Activated CD8-positive, alpha-beta T cell treated with anti-CD3 and anti-CD28 coated beads, Interleukin-2, amount 10 ng/mL, durations not matched to agents 7 days and 5 days (primary cell): ENCODE results near the gene PXDN. TPM values are rescaled to one million over a fixed set of nuclear protein-coding genes. Genes with fewer than 3 reads are reported as not detected.
"Not testable (repeated sequence)": the region's sequence is repeated elsewhere in the genome, so short reads cannot be mapped to it uniquely, and the experiment has no call there.

Experiments used
- ATAC-seq: fragments of 150-1000 bp; cut with Tn5 transposase; one replicate; pipeline ENCODE4 v1.10.0; 2021; ENCODE audit warnings: moderate library complexity
- CTCF ChIA-PET: fragments of 350-600 bp; sonication (Branson Sonifier 250); formaldehyde crosslinking; loops from one replicate; lab custom pipeline; 2021; ENCODE audit warnings: antibody characterized with exemption; lab: Charles Lee
- POLR2A ChIA-PET: fragments of 350-600 bp; sonication (Branson Sonifier 250); formaldehyde crosslinking; loops from one replicate; lab custom pipeline; 2021; ENCODE audit warnings: antibody characterized with exemption; lab: Charles Lee
- DNase-seq: peaks from one replicate; pipeline ENCODE4 v3.0.0-alpha.2; 2020
- H3K27ac Mint-ChIP-seq: one replicate; pipeline ENCODE4 v1.8.0; 2021; ENCODE audit warnings: mild to moderate bottlenecking, mixed read lengths
- H3K27me3 Mint-ChIP-seq: one replicate; pipeline ENCODE4 v1.8.0; 2021; ENCODE audit warnings: low read depth, mixed read lengths
- H3K36me3 Mint-ChIP-seq: one replicate; pipeline ENCODE4 v1.8.0; 2021; ENCODE audit warnings: low read depth, mixed read lengths
- H3K4me1 Mint-ChIP-seq: one replicate; pipeline ENCODE4 v1.8.0; 2021; ENCODE audit warnings: low read depth, mixed read lengths
- H3K4me3 Mint-ChIP-seq: one replicate; pipeline ENCODE4 v1.8.0; 2021; ENCODE audit warnings: mild to moderate bottlenecking, mixed read lengths
- H3K9me3 Mint-ChIP-seq: one replicate; pipeline ENCODE4 v1.8.0; 2022; ENCODE audit warnings: mixed read lengths; ENCODE audit not compliant: insufficient read depth
- total RNA-seq, 2 experiments: library from RNA; stranded (reverse); gene quantifications; one replicate each; pipeline ENCODE4 v1.2.3, GENCODE V29; 2021

PXDN gene
- total RNA-seq, 2 experiments from 2014 or later: 0.26 to 0.92 TPM

DNA sequence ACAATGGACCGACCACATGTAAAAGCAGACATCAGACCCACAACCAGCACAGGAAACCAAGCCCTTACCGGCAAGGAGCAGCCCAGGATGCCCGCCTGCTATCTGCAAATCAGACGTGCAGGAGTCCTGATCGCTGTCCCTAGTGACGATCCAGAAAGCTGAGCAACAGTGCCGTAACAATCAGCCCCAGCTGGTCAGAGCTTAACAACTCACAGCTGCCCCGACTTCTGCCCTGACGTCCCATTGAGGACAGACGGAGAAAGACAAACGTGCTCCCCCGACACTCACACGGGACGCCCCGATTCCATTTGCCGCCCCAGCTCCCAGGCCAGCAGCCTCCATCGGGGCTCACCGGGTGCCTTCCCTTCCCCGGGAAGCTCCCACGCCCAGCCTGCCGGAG is 39.8 kb upstream of the PXDN start:
- ATAC-seq: no peak
- CTCF ChIA-PET: interaction anchor here (1.0 kb wide), 1 partner anchor 14 kb away, joined by 4 read pairs; no protein-coding TSS in a partner anchor

DNA sequence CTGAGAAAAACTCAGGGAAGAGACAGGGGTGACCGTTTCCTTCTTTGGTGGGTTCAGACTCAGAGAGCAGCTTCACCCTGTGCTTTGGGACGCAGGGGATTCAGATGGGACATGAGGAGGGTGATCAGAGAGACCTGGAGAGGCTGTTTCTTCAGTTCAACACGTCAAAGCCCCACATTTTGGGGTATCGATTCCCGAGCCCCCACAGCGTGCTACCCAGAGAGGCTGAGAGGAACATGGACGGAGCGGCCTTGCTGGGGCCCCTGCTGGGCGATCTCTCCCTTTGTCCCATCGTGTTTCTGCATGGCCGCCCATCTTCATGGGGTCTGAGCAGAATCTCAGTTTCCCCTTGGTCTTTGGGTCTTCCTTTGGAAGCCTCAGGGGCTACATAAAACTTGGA is 38.2 kb upstream of the PXDN start:
- no peak overlapping the region for H3K4me3 Mint-ChIP-seq
- peaks cover 3% of the 10 kb centered on the region for H3K27me3 Mint-ChIP-seq
- no peaks in the 10 kb centered on the region for H3K36me3 Mint-ChIP-seq
- CTCF ChIA-PET: no interaction called here
- H3K27ac Mint-ChIP-seq: no peak overlapping the region
- DNase-seq: no peak
- POLR2A ChIA-PET: no interaction called here
- H3K4me1 Mint-ChIP-seq: no peaks in the 10 kb centered on the region
- H3K9me3 Mint-ChIP-seq: no peaks in the 10 kb centered on the region
- no peak for ATAC-seq

More for the DNA sequence above, 39.8 kb upstream of the PXDN start:
- no peaks in the 10 kb centered on the region for H3K4me1 Mint-ChIP-seq
- H3K9me3 Mint-ChIP-seq: no peaks in the 10 kb centered on the region
- H3K27me3 Mint-ChIP-seq: peaks cover 3% of the 10 kb centered on the region
- H3K36me3 Mint-ChIP-seq: no peaks in the 10 kb centered on the region
- DNase-seq: no peak
- POLR2A ChIA-PET: no interaction called here
- no peak overlapping the region for H3K4me3 Mint-ChIP-seq
- H3K27ac Mint-ChIP-seq: no peak overlapping the region

DNA sequence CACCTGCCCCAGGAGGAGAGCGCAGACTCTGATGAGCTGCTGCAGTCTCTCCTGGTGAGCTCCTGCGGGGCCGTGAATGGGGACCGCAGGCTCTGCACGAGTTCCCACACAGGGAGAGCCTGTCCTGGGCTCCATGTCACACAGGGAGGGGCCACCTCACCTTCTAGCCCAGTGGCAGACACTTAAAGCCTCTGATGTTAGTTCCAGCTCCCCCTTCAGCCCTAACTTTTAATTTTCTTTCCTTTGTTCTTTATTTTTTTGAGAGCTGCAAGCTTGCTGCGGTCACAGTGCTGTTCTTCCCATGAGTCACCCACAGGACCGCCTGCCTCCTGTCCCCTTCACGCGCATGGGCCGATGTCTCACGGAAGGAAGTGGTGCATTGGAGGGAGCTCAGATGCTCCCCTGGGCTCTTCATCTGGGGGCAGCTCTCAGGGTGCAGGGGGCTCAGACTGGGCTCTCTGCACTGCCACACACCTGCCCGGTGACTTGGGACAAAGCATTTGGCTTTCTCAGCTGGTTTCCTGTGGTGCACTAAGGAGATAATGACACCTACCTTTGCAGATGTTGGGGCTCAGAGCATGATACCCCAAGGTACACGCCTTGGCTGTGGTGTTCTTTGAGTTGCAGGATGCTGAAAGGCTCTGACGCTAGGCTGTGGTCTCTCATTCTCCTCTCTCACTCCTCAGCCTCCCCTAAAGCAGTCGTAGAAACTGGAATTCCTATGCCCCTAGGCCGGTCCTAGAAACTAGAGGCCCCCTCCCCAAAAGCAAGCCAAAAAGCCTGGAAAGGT is 37.2 kb upstream of the PXDN start:
- Mint-ChIP-seq H3K9me3 (no peaks in the 10 kb centered on the region), H3K27me3 (peaks cover 3% of the 10 kb centered on the region), H3K4me1 (no peaks in the 10 kb centered on the region), H3K4me3 (no peak overlapping the region), H3K27ac (peak overlapping the region; percentile 66), H3K36me3 (no peaks in the 10 kb centered on the region)
- CTCF ChIA-PET: interaction anchor here (0.9 kb wide), 1 partner anchor 12 kb away, joined by 3 read pairs; no protein-coding TSS in a partner anchor
- peak; percentile 71 for ATAC-seq
- peak; percentile 36 for DNase-seq
- POLR2A ChIA-PET: no interaction called here

- Mint-ChIP-seq H3K4me3 (no peak overlapping the region), H3K36me3 (no peaks in the 10 kb centered on the region), H3K27me3 (peaks cover 3% of the 10 kb centered on the region), H3K9me3 (no peaks in the 10 kb centered on the region), H3K4me1 (no peaks in the 10 kb centered on the region), H3K27ac (no peak overlapping the region)
- ChIA-PET POLR2A (no interaction called here), CTCF (no interaction called here)
- DNase-seq (no peak), ATAC-seq (no peak)
These were observed 36.4 kb upstream of the PXDN start for GRCh38 chr2:1780693-1781092.

- ATAC-seq: not testable (repeated sequence)
These were observed 35.7 kb upstream of the PXDN start for GRCh38 chr2:1780054-1780453.

DNA sequence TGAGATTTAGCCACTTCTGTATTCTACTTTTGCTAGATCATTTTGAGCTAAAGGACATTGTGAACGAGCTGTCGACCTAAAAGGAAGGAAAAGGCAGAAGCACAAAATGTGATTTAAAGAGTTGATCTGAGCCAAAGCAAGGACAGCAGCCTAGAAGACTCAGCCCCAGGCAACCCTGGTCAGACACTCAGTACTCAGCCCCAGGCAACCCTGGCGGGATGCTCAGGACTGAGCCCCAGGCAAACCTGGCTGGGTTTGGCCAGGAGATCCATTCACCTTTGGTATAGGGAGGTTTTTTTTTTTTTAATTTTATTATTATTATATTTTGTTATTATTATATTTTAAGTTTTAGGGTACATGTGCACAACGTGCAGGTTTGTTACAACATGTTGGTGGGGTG is 34.3 kb upstream of the PXDN start:
- Mint-ChIP-seq H3K4me3 (no peak overlapping the region), H3K36me3 (no peaks in the 10 kb centered on the region), H3K27me3 (no peaks in the 10 kb centered on the region), H3K27ac (no peak overlapping the region), H3K4me1 (no peaks in the 10 kb centered on the region), H3K9me3 (no peaks in the 10 kb centered on the region)
- DNase-seq: no peak
- CTCF ChIA-PET: interaction anchor here (1.1 kb wide), 1 partner anchor 9 kb away, joined by 3 read pairs; no protein-coding TSS in a partner anchor
- POLR2A ChIA-PET: interaction anchor here (0.6 kb wide), 1 partner anchor 1078 kb away, joined by 3 read pairs; no protein-coding TSS in a partner anchor
- no peak for ATAC-seq

More at GRCh38 chr2:1780054-1780453, 35.7 kb upstream of the PXDN start:
- H3K4me1 Mint-ChIP-seq, H3K36me3 Mint-ChIP-seq, H3K9me3 Mint-ChIP-seq, DNase-seq, POLR2A ChIA-PET, CTCF ChIA-PET, H3K27ac Mint-ChIP-seq, H3K4me3 Mint-ChIP-seq, H3K27me3 Mint-ChIP-seq: not testable (repeated sequence)

GRCh38 chr2:1777781-1778180 is 33.5 kb upstream of the PXDN start:
- ChIA-PET CTCF (interaction anchor here (1.1 kb wide), 1 partner anchor 8 kb away, joined by 4 read pairs; no protein-coding TSS in a partner anchor), POLR2A (interaction anchor here (0.6 kb wide), 1 partner anchor 1077 kb away, joined by 3 read pairs; no protein-coding TSS in a partner anchor)
- H3K4me3 Mint-ChIP-seq: no peak overlapping the region
- no peaks in the 10 kb centered on the region for H3K36me3 Mint-ChIP-seq
- H3K4me1 Mint-ChIP-seq: no peaks in the 10 kb centered on the region
- H3K27ac Mint-ChIP-seq: no peak overlapping the region
- ATAC-seq: no peak
- H3K27me3 Mint-ChIP-seq: no peaks in the 10 kb centered on the region
- DNase-seq: no peak
- no peaks in the 10 kb centered on the region for H3K9me3 Mint-ChIP-seq

- Mint-ChIP-seq H3K27me3 (no peaks in the 10 kb centered on the region), H3K36me3 (no peaks in the 10 kb centered on the region), H3K4me1 (no peaks in the 10 kb centered on the region), H3K4me3 (no peak overlapping the region), H3K9me3 (no peaks in the 10 kb centered on the region), H3K27ac (no peak overlapping the region)
- DNase-seq (no peak), ATAC-seq (no peak)
- ChIA-PET CTCF (interaction anchor here (0.6 to 1.1 kb wide), 2 partner anchors 8 to 26 kb away, joined by 3 to 4 read pairs; no protein-coding TSS in a partner anchor), POLR2A (no interaction called here)
These were observed 32.8 kb upstream of the PXDN start for GRCh38 chr2:1777156-1777555.

DNA sequence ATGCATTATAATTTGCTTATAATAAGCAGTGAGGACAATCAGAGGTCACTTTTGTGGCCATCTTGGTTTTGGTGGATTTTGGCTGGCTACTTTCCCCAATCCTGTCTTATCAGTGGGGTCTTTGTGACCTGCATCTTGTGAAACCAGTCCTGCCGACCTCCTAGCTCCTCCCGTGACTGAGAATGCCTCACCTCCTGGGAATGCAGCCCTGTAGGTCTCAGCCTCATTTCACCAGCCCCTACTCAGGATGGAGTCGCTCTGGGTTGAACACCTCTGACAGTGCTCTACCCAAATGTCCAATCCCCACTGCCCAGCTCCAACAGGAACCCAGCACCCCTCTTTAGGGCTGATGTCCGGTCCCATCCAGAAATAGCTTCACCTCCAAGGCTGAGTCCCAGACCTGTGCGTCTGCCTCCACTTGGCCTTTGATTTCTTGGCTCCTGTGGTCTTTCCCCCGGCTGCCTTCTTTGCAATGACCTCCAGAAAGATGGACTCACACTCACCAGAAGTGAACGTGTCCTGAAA is 31.3 kb upstream of the PXDN start:
- no peak for DNase-seq
- no peaks in the 10 kb centered on the region for H3K36me3 Mint-ChIP-seq
- no peaks in the 10 kb centered on the region for H3K4me1 Mint-ChIP-seq
- no peaks in the 10 kb centered on the region for H3K9me3 Mint-ChIP-seq
- H3K27me3 Mint-ChIP-seq: no peaks in the 10 kb centered on the region
- ChIA-PET POLR2A (no interaction called here), CTCF (no interaction called here)
- H3K27ac Mint-ChIP-seq: no peak overlapping the region
- H3K4me3 Mint-ChIP-seq: no peak overlapping the region
- ATAC-seq: no peak

GRCh38 chr2:1774929-1775328 is 30.6 kb upstream of the PXDN start:
- H3K4me3 Mint-ChIP-seq: no peak overlapping the region
- no peaks in the 10 kb centered on the region for H3K4me1 Mint-ChIP-seq
- H3K27me3 Mint-ChIP-seq: no peaks in the 10 kb centered on the region
- no peak for ATAC-seq
- H3K36me3 Mint-ChIP-seq: no peaks in the 10 kb centered on the region
- ChIA-PET CTCF (no interaction called here), POLR2A (no interaction called here)
- no peak for DNase-seq
- H3K9me3 Mint-ChIP-seq: no peaks in the 10 kb centered on the region
- no peak overlapping the region for H3K27ac Mint-ChIP-seq

DNA sequence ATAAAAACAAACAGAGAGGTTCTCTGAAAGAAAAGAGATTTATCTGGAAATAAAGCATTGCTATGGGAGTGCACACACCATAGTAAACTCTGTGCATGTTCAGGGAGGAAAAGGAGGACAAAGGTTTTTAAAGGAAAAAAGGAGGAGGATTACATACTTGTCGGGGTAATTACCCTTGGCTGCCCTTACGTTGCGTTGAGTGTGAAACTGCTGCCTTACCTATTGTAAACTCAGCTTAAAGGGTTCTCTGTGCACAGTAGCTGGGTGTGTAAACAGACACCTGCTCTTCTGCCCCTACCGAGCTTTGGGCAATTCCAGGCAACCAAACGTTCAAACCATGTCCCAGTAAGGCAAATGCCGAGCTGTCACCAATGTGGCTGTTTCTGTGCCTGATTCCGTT is 29.6 kb upstream of the PXDN start:
- Mint-ChIP-seq H3K27ac (no peak overlapping the region), H3K27me3 (no peaks in the 10 kb centered on the region), H3K36me3 (no peaks in the 10 kb centered on the region), H3K9me3 (no peaks in the 10 kb centered on the region), H3K4me1 (no peaks in the 10 kb centered on the region), H3K4me3 (no peak overlapping the region)
- ChIA-PET CTCF (no interaction called here), POLR2A (no interaction called here)
- DNase-seq (no peak), ATAC-seq (no peak)
